ENCODE measurements around the gene MPP3. TPM values are rescaled to one million over a fixed set of nuclear protein-coding genes. Genes with fewer than 3 reads are reported as not detected.

Gene MPP3
- total and polyA plus RNA-seq, 2 donors, result 5.4 to 12.1 TPM

DNA sequence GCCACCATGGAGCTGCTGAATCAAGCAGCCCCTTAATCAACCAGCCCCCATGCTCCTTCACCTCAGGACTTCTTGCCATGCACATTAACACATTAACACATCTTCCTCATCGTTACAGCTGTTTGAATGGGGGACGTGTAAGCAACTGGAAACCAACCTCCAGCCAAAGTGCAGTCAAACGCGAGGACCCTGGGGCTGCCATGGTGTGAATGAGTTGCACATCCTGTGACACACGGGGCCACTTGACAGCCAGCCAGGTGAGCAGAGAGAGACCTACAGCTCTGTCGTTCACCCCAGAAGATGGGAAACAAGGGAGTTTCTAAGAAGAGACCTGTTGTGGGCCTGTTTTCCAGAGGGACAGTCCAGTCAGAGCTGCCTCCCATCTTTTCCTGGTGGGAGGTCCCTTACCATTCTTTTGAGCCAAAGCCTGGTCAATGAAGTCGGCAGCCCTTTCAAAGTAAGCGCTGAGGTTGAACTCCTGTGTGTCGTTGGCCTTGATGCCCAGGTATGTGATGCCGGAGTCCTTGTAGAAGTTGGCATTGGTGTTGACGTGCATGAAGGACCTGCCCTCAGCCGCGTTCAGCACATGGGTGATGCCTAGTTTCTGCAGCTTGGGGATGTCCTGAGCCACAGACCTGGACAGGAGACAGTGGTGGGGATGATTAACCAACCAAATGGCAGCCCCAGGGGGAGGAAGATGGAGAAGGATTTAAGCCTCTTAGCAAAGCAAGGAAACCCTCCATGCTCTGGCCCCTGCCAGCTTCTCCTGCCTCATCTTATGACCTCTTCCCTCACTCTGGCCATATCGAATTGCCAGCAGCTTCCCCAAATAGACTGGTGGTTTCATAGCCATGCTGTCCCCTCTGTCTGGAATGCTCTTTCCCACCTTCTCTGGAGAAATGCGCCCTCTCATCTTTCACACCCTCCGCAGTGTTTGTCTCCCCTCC lies 58.4 kb downstream of the MPP3 start:
- DNase-seq (ENCODE audit: extremely low spot score), result no peak
- H3K27ac ChIP-seq (ENCODE audit: low read depth), result no peak overlapping the region
- H3K4me1 ChIP-seq (ENCODE audit: insufficient read depth), result no peaks in the 10 kb centered on the region
- peaks cover 4% of the 10 kb centered on the region for H3K36me3 ChIP-seq (ENCODE audit: insufficient read depth)
- WGBS, result 92% methylated on average over 16 of the region's 16 CpGs
- H3K4me3 ChIP-seq (ENCODE audit: low read depth, low read length), result no peak overlapping the region

DNA sequence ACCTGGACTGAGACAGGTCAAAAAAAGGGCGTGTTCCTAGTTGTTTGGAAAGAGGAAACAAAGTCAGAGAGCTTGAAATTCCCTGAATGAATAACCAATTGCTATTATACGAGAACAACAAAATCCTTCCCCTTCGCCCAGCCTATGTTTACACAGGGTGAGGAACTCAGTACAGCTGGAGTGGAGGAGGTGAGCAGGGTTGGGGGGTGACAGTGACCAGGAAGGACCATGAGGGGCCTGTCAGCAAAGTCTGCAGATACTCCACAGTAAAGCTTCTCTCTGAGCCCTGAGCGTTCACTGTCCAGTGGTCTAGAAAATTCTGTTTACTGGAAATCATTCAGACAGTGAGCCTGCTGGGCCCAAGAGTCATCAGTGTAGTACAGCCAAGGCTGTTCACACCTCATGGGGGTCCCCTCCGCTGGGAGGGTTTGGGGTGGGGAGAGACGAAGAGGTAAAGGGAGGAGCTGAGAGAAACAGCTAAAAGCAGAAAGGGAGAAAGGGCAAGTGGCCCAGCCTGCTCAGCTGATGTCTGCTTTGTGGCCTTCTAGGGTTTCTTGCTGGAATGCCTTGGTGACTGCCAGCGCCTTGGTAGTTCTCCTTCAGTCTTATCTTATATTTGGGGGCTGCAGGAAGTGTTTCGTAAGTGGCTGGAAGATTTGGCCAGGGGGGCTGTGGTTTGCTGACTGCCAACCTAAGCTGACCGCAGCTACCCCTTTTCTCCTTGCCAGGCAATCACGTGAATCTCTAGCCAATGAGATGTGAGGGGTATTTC lies 59.9 kb downstream of the MPP3 start:
- peaks cover 4% of the 10 kb centered on the region for H3K36me3 ChIP-seq (ENCODE audit: insufficient read depth)
- no peak overlapping the region for H3K27ac ChIP-seq (ENCODE audit: low read depth)
- 73% methylated on average over 10 of the region's 10 CpGs for WGBS
- H3K4me1 ChIP-seq (ENCODE audit: insufficient read depth), result no peaks in the 10 kb centered on the region
- H3K4me3 ChIP-seq (ENCODE audit: low read depth, low read length), result no peak overlapping the region
- DNase-seq (ENCODE audit: extremely low spot score), result no peak

DNA sequence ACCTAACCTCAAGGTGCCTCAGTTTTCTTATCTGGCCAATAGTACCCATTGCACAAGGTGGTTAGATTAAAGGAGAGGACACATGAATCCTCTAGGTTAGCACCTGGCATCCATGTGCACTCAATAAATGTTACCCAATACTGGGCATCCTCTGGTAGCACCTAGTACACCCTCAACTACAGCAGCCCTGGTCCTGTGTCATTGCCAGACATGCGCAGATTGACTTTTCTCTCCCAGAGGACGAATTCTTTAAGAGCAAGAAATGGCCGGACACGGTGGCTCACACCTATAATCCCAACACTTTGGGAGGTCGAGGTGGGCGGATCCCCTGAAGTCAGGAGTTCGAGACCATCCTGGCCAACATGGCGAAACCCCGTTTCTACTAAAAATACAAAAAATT lies 61.5 kb downstream of the MPP3 start:
- Histone ChIP-seq H3K36me3 (ENCODE audit: insufficient read depth) (peaks cover 4% of the 10 kb centered on the region), H3K4me1 (ENCODE audit: insufficient read depth) (no peaks in the 10 kb centered on the region), H3K27ac (ENCODE audit: low read depth) (no peak overlapping the region), H3K4me3 (ENCODE audit: low read depth, low read length) (no peak overlapping the region)
- DNase-seq (ENCODE audit: extremely low spot score), result no peak
- 95% methylated on average over 9 of the region's 9 CpGs for whole genome bisulfite sequencing

DNA sequence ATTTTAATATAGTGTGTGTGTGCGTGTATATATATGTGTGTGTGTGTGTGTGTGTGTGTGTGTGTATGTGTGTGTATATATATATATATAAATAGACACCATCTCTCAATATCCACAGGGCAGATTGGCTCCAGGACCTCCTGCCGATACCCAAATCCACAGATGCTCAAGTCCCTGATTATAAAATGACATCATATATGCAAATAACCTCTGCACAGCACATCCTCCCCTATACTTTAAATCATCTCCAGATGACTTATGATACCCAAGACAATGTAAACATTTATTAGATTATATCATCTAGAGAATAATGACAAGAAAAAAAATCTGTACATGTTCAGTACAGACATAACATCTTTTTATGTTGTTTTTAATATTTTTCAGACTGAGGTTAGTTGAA lies 62.0 kb downstream of the MPP3 start:
- Histone ChIP-seq H3K36me3 (ENCODE audit: insufficient read depth) (peaks cover 4% of the 10 kb centered on the region), H3K27ac (ENCODE audit: low read depth) (no peak overlapping the region), H3K4me3 (ENCODE audit: low read depth, low read length) (no peak overlapping the region), H3K4me1 (ENCODE audit: insufficient read depth) (no peaks in the 10 kb centered on the region)
- DNase-seq (ENCODE audit: extremely low spot score), result no peak
- WGBS, result 84% methylated on average over 2 of the region's 2 CpGs

DNA sequence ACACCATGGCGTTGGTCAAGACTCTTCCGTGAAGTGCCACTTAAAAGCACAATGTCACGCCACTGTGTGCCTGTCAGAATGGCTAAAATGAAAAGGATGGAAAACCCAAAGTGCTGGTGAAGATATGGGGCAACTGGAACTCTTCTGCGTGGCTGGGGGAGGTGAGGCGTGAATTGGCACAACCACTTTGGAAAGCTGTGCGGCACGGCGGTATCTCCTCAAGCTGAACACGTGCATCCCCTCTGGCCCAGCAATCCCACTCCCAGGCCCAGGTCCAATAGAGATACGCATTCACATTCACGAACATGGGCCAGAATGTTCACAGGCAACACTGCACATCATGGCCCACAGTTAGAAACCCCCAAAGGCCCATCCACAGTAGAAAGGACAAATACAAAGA lies 63.1 kb downstream of the MPP3 start:
- peaks cover 4% of the 10 kb centered on the region for H3K36me3 ChIP-seq (ENCODE audit: insufficient read depth)
- no peak overlapping the region for H3K4me3 ChIP-seq (ENCODE audit: low read depth, low read length)
- DNase-seq (ENCODE audit: extremely low spot score), result no peak
- no peaks in the 10 kb centered on the region for H3K4me1 ChIP-seq (ENCODE audit: insufficient read depth)
- WGBS, result 95% methylated on average over 11 of the region's 11 CpGs
- no peak overlapping the region for H3K27ac ChIP-seq (ENCODE audit: low read depth)

DNA sequence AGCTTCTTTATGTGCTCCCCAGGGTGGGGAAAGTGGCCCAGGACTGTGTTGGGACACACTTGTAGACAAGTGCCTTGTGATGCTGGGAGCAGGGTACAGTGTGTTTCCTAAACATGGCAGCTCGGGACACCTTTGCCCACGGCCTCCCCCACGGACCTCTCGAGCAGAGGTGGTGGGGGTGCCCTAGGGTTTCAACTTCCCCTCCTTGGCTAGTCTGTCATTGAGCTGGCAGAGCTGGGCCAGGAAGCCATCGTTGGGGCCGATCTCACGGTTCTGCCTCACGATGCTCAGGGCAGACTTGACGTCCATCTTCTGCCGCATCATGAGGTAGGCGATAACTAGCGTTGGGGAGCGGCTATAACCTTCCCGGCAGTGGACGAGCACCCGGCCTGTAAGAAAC lies 63.5 kb downstream of the MPP3 start:
- Histone ChIP-seq H3K4me3 (ENCODE audit: low read depth, low read length) (no peak overlapping the region), H3K27ac (ENCODE audit: low read depth) (no peak overlapping the region), H3K36me3 (ENCODE audit: insufficient read depth) (peaks cover 4% of the 10 kb centered on the region), H3K4me1 (ENCODE audit: insufficient read depth) (no peaks in the 10 kb centered on the region)
- no peak for DNase-seq (ENCODE audit: extremely low spot score)
- WGBS, result 92% methylated on average over 16 of the region's 16 CpGs

DNA sequence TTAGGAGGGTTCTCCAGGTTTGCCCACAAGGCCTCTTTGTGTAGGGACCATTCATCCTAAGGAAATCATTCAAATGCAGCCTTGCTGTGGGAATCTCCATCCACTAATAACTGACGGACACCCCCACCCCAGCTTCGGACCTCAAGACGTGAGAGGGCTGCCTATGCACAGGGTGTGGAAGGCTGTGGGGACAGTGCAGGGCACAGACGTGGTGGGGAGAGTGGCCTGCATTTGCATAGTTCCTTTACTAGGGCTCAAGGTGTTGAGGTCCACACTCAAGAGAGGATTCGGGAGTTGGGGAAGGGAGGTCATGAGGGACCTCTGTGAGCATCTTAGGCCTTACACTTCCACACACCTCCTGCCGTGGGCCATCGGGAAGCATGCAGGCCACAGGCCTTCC lies 64.0 kb downstream of the MPP3 start:
- Histone ChIP-seq H3K36me3 (ENCODE audit: insufficient read depth) (peaks cover 4% of the 10 kb centered on the region), H3K4me3 (ENCODE audit: low read depth, low read length) (no peak overlapping the region), H3K27ac (ENCODE audit: low read depth) (no peak overlapping the region), H3K4me1 (ENCODE audit: insufficient read depth) (no peaks in the 10 kb centered on the region)
- DNase-seq (ENCODE audit: extremely low spot score), result no peak
- 89% methylated on average over 7 of the region's 7 CpGs for WGBS

DNA sequence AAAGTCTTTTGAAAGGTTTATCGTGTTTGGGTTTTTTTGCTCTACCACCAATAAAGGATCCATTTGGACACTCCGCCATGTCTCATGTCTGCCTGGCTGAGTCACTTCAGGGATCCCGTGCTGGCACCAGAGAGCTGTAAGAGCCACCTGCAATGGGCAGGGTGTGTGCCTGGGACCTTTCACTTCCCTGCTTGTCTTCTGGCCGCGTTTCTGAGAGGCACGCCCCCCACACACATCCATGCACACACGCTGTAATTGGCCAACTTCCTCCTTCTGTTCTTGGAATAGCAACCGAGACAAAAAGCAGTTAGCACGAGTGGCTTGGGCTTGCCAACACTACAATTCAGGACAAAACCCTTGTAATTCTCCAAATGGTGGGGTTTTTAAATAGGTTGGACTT lies 64.6 kb downstream of the MPP3 start:
- no peak overlapping the region for H3K27ac ChIP-seq (ENCODE audit: low read depth)
- no peak for DNase-seq (ENCODE audit: extremely low spot score)
- H3K4me1 ChIP-seq (ENCODE audit: insufficient read depth), result no peaks in the 10 kb centered on the region
- H3K36me3 ChIP-seq (ENCODE audit: insufficient read depth), result peaks cover 4% of the 10 kb centered on the region
- H3K4me3 ChIP-seq (ENCODE audit: low read depth, low read length), result no peak overlapping the region
- 60% methylated on average over 9 of the region's 9 CpGs for WGBS

DNA sequence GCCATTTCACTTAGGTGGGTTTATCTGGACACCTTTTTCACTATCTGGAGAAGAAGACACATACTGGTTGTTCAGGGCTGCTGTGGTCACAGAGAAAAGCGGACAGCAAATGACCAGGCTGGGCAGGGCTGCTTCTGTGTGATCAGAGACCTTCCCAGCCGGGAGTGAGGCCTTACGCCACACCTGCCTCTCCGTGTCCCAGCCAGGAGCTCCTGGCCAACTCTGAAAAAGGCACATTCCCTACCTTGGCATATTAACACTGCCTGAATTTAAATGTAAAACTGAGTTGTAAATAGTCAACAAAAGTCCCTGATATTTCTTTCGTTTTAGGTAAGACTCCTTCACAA lies 65.3 kb downstream of the MPP3 start:
- H3K27ac ChIP-seq (ENCODE audit: low read depth), result no peak overlapping the region
- DNase-seq (ENCODE audit: extremely low spot score), result no peak
- 84% methylated on average over 5 of the region's 5 CpGs for WGBS
- H3K36me3 ChIP-seq (ENCODE audit: insufficient read depth), result no peaks in the 10 kb centered on the region
- H3K4me1 ChIP-seq (ENCODE audit: insufficient read depth), result no peaks in the 10 kb centered on the region
- no peak overlapping the region for H3K4me3 ChIP-seq (ENCODE audit: low read depth, low read length)

DNA sequence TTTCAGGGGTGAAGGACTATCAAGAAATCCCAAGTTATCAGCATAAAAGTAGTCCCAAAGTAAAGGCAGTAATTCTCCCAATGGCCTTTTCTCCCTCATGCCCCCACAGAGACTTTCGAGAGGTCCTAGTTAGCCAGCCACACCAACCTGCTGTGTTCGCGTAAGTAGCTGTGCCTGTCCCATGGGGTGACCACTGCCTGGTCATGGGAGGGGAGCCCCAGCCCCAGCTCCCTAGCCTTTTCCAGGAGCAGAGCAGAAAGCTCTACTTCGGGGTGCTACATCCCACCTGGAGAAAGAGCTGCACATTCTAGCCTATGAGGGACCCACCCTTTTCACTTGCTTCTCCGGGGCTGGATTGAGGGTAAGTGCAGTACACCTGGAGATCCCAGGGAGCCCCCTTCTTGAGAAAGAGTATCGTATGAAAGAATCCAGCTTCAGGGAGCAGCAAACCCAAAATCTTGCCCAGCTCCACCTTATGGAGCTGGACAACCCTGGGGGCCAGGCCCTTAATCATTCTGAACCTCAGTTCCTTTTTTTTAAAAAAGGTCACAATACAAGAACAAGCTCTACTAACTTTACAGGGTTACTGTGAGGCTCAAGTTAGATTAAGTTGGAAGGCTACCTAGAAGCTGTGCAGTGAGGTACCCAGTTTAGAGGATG lies 65.8 kb downstream of the MPP3 start:
- 84% methylated on average over 6 of the region's 6 CpGs for WGBS

DNA sequence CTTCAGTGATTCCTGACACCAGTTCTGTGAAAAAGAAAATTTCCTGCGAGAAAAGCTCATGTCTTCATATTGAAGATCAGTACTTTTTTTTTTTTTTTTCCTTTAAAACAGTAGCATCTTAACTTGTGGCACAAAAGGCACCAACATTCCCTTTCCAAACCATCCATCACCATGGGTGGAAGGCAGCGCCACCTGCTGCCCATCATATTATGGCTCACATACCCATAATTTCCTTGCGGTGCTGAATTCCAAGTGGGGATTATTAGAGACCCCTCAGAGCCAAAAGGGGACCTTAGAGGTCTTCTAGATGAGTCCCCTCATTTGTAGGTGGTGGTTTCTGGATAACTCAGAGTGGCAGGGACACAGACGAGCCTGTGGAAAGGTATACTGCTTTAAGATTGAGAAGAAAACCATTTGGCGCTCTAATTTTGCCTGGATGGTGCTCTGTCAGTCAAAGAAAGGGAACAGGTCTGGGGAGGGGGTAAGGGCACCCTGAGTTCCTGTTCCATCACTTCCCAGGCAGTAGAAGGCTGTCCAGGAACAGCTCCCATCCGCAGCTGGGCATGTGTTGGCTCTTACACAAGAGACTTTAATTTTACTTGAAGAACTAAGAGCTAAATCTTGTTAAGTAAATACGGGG lies 66.4 kb downstream of the MPP3 start:
- DNase-seq (ENCODE audit: extremely low spot score), result no peak

More for the DNA sequence above, 65.8 kb downstream of the MPP3 start:
- no peak overlapping the region for H3K27ac ChIP-seq (ENCODE audit: low read depth)
- no peaks in the 10 kb centered on the region for H3K4me1 ChIP-seq (ENCODE audit: insufficient read depth)
- no peak overlapping the region for H3K4me3 ChIP-seq (ENCODE audit: low read depth, low read length)
- no peak for DNase-seq (ENCODE audit: extremely low spot score)
- H3K36me3 ChIP-seq (ENCODE audit: insufficient read depth), result no peaks in the 10 kb centered on the region

DNA sequence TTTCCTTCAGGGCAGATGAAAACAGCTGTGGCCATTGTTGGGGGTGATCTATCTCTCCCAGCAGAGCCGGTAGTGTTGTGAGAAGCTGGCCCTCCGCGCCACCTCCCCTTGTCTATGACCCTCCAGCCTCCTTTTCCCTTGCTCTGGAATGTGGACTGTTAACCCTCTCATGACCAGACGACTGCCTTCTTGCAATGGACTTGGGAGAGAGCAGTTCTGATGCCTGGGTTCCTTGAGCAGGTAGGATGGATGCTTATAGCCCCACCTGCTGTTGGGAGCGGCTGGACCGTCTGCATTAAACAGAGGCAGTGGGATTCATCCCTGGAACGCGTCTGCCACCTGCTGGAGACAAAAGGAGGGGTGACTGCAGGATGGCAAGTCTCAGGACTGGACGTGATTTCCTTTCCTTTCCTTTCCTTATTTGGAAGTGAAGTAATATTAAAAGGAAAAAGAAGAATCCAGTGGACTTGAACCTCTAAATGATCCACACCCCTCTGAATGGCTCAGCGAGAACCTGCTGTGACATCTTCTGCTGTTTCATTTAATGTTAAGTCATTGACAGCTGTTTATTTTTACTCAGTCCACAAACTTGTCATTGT lies 72.6 kb downstream of the MPP3 start:
- no peak overlapping the region for H3K27ac ChIP-seq (ENCODE audit: low read depth)
- no peaks in the 10 kb centered on the region for H3K36me3 ChIP-seq (ENCODE audit: insufficient read depth)
- H3K4me3 ChIP-seq (ENCODE audit: low read depth, low read length), result no peak overlapping the region
- 5% methylated on average over 10 of the region's 10 CpGs for WGBS
- peak; percentile 74 for DNase-seq (ENCODE audit: extremely low spot score)
- no peaks in the 10 kb centered on the region for H3K4me1 ChIP-seq (ENCODE audit: insufficient read depth)

More for the DNA sequence above, 66.4 kb downstream of the MPP3 start:
- 59% methylated on average over 7 of the region's 7 CpGs for WGBS
- no peak overlapping the region for H3K27ac ChIP-seq (ENCODE audit: low read depth)
- H3K4me1 ChIP-seq (ENCODE audit: insufficient read depth), result no peaks in the 10 kb centered on the region
- H3K36me3 ChIP-seq (ENCODE audit: insufficient read depth), result no peaks in the 10 kb centered on the region
- H3K4me3 ChIP-seq (ENCODE audit: low read depth, low read length), result no peak overlapping the region

DNA sequence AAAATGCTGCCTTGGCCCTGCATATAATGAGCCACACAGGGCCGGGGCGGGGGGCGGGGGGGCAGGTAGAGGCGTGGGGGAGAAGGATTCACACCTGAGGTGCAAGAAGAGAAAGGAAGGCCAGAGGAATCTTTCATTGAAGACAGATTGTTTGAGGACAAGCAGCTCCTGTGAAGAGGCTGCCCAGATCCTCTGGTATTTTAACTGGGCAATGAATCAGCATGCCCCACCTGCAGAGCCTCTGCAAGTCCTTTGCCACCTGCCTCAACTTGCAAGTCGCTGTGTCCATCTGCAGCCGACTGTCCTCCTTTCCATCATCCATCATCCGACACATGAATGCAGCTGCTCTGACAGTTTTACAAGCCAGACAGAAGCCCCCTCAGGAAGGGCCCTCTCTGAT lies 73.1 kb downstream of the MPP3 start:
- no peak for DNase-seq (ENCODE audit: extremely low spot score)
- peaks cover under 1% of the 10 kb centered on the region for H3K4me1 ChIP-seq (ENCODE audit: insufficient read depth)
- H3K36me3 ChIP-seq (ENCODE audit: insufficient read depth), result no peaks in the 10 kb centered on the region
- H3K4me3 ChIP-seq (ENCODE audit: low read depth, low read length), result no peak overlapping the region
- no peak overlapping the region for H3K27ac ChIP-seq (ENCODE audit: low read depth)
- WGBS, result 51% methylated on average over 7 of the region's 7 CpGs

Measured in urinary bladder (tissue), 4 donors.